Hepatocyte (in vitro differentiated cells): Measurements from ENCODE around the gene RCC2. TPM values are rescaled to one million over a fixed set of nuclear protein-coding genes. Genes with fewer than 3 reads are reported as not detected.

Source experiments
- DNase-seq: peaks from one replicate; pipeline ENCODE4 v3.0.0-alpha.2; 2016; ENCODE audit warnings: low spot score
- H2AFZ ChIP-seq: fragments of 200-600 bp; sonication (generic); 2 replicates; pipeline ENCODE4 v1.6.0; 2016; ENCODE audit warnings: antibody characterized with exemption, mild to moderate bottlenecking
- H3K27ac ChIP-seq: fragments of 200-600 bp; sonication (generic); 2 replicates; pipeline ENCODE4 v1.5.1; 2016; ENCODE audit warnings: mild to moderate bottlenecking
- H3K27me3 ChIP-seq: fragments of 200-600 bp; sonication (generic); 2 replicates; pipeline ENCODE4 v1.6.1; 2016
- H3K36me3 ChIP-seq: fragments of 200-600 bp; sonication (generic); replicated peaks from 2 replicates; pipeline ENCODE4 v1.5.1; 2016; ENCODE audit warnings: low read depth; ENCODE audit not compliant: insufficient read depth
- H3K4me1 ChIP-seq: fragments of 200-600 bp; sonication (generic); 2 replicates; pipeline ENCODE4 v1.5.1; 2016; ENCODE audit warnings: mild to moderate bottlenecking, moderate library complexity; ENCODE audit not compliant: insufficient read depth
- H3K4me2 ChIP-seq: fragments of 200-600 bp; sonication (generic); 2 replicates; pipeline ENCODE4 v1.6.0; 2016
- H3K4me3 ChIP-seq: fragments of 200-600 bp; sonication (generic); 2 replicates; pipeline ENCODE4 v1.5.1; 2016; ENCODE audit warnings: mild to moderate bottlenecking
- H3K79me2 ChIP-seq: fragments of 200-600 bp; sonication (generic); 2 replicates; pipeline ENCODE4 v1.6.0; 2017; ENCODE audit warnings: mild to moderate bottlenecking
- H3K9me2 ChIP-seq: fragments of 200-600 bp; sonication (generic); replicated peaks from 2 replicates; pipeline ENCODE4 v1.6.0; 2017; ENCODE audit warnings: mild to moderate bottlenecking; ENCODE audit not compliant: insufficient read depth
- H3K9me3 ChIP-seq: fragments of 200-600 bp; sonication (generic); 2 replicates; pipeline ENCODE4 v1.5.1; 2016; ENCODE audit warnings: low read depth, mild to moderate bottlenecking
- H4K20me1 ChIP-seq: fragments of 200-600 bp; sonication (generic); 2 replicates; pipeline ENCODE4 v1.6.0; 2016; ENCODE audit warnings: mild to moderate bottlenecking; ENCODE audit not compliant: insufficient read depth, poor library complexity, severe bottlenecking
- CTCF ChIP-seq: fragments of 200-600 bp; sonication (generic); IDR thresholded peaks from 2 replicates; pipeline ENCODE4 v1.5.1; 2016; ENCODE audit warnings: antibody characterized with exemption, mild to moderate bottlenecking; ENCODE audit not compliant: poor library complexity
- EZH2 ChIP-seq: fragments of 200-600 bp; sonication (generic); IDR thresholded peaks from 2 replicates; pipeline ENCODE4 v1.6.1; 2016; ENCODE audit warnings: antibody characterized with exemption, mild to moderate bottlenecking, borderline replicate concordance
- EZH2phosphoT487 ChIP-seq: fragments of 200-600 bp; sonication (generic); IDR thresholded peaks from one replicate; pipeline ENCODE4 v1.6.1; 2018; ENCODE audit warnings: antibody characterized with exemption, mild to moderate bottlenecking, low read depth, moderate library complexity; ENCODE audit not compliant: unreplicated experiment, severe bottlenecking
- WGBS: methylation state at CpG from one replicate; pipeline ENCODE4 v1.1.6; 2016; ENCODE audit warnings: low lambda C conversion rate; ENCODE audit errors: missing lambda C conversion rate; 5-methylcytosine and 5-hydroxymethylcytosine counted together
- polyA plus RNA-seq: library from polyadenylated mRNA; unstranded; fragments of >200 nt; fragmentation: Nextera tagmentation; extraction: Ambion mirVana; gene quantifications from 2 replicates; pipeline ENCODE4 v1.2.1, GENCODE V29; 2016
- total RNA-seq: library from RNA; depleted of rRNA; stranded (reverse); fragments of >200 nt; gene quantifications from 2 replicates; pipeline ENCODE4 v1.2.3, GENCODE V29; 2014

Gene RCC2
- total and polyA plus RNA-seq, 2 experiments from 2014 or later = 22.5 to 56.9 TPM

DNA sequence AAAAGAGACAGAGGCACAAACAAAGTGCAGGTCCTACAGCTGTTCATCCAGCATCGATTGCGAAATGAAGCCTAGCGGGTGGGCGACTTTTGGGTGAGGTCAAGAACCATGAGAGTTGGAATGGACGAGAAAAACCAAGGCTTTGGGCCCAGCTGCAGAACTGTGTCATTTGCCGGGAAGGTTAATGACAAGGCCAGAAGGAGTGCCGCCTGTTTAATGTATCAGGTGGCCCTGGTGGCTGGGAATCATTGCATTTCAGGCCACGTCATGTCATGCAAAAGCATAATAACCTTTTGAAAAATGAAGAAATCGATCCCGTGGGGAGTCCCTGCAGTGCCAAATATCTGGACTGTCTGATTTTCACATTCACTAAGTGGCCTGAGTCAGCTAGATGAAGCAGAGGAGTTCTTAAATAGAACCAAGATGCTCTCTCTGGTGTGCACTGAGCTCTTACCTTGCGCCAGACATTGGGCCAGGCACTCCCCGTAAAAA lies 8.1 kb upstream of the RCC2 start:
- TF ChIP-seq EZH2 = no peak
- no peak for TF ChIP-seq CTCF
- no peak for TF ChIP-seq EZH2phosphoT487
- no peak overlapping the region for H2AFZ ChIP-seq
- no peak overlapping the region for H3K4me2 ChIP-seq
- 87% methylated on average over 12 of the region's 12 CpGs for WGBS
- no peaks in the 10 kb centered on the region for H3K36me3 ChIP-seq
- H3K4me3 ChIP-seq = no peak overlapping the region
- no peaks in the 10 kb centered on the region for H3K4me1 ChIP-seq
- no peak for DNase-seq
- no peaks in the 10 kb centered on the region for H3K27me3 ChIP-seq
- no peak overlapping the region for H3K27ac ChIP-seq
- H3K79me2 ChIP-seq = no peaks in the 10 kb centered on the region
- no peaks in the 10 kb centered on the region for H3K9me3 ChIP-seq
- no peaks in the 10 kb centered on the region for H4K20me1 ChIP-seq
- H3K9me2 ChIP-seq = no peaks in the 10 kb centered on the region

DNA sequence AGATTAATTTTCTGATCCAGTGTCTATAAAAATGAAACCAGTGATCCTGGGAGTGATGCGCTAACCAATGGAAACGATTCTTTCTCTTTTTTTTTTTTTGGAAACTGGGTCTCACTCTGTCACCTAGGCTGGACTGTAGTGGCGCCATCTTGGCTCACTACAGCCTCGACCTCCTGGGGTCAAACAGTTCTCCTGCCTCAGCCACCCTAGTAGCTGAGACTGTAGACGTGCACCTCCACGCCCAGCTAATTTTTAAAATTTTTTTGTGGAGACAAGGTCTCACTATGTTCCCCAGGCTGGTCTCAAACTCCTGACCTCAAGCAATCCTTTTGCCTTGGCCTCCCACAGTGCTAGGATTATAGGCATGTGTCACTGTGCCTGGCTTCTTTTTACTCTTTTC lies 3.4 kb upstream of the RCC2 start:
- DNase-seq = no peak
- H3K27ac ChIP-seq = no peak overlapping the region
- H3K27me3 ChIP-seq = no peaks in the 10 kb centered on the region
- H3K36me3 ChIP-seq = no peaks in the 10 kb centered on the region
- H3K9me2 ChIP-seq = no peaks in the 10 kb centered on the region
- H3K4me3 ChIP-seq = no peak overlapping the region
- no peak overlapping the region for H3K4me2 ChIP-seq
- TF ChIP-seq EZH2phosphoT487 = no peak
- TF ChIP-seq CTCF = no peak
- TF ChIP-seq EZH2 = no peak
- no peaks in the 10 kb centered on the region for H4K20me1 ChIP-seq
- 92% methylated on average over 6 of the region's 6 CpGs for WGBS
- H2AFZ ChIP-seq = no peak overlapping the region
- peaks cover 15% of the 10 kb centered on the region for H3K4me1 ChIP-seq
- H3K79me2 ChIP-seq = peaks cover 10% of the 10 kb centered on the region
- H3K9me3 ChIP-seq = no peaks in the 10 kb centered on the region

DNA sequence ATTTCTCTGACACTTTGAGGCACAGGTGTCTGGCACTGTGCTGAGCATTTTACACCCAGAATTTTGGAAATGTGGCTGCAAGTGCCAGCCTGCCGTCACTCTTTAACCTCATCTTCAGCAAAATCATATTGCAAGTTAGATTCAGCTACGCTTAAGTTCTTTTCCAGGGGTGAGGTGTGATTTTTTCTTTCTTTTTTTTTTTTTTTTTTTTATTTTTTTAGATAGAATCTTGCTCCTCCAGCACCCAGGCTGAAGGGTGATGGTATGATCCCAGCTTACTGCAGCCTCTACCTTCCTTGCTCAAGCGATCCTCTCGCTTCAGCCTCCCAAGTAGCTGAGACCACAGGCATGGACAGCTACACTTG lies 2.5 kb upstream of the RCC2 start:
- Histone ChIP-seq H3K4me3 (no peak overlapping the region), H3K4me2 (peak overlapping the region; percentile 80), H3K4me1 (peaks cover 16% of the 10 kb centered on the region), H3K27ac (no peak overlapping the region), H3K36me3 (no peaks in the 10 kb centered on the region), H3K9me2 (no peaks in the 10 kb centered on the region), H3K27me3 (no peaks in the 10 kb centered on the region), H2AFZ (no peak overlapping the region), H3K79me2 (peaks cover 14% of the 10 kb centered on the region), H3K9me3 (no peaks in the 10 kb centered on the region), H4K20me1 (peaks cover 4% of the 10 kb centered on the region)
- DNase-seq = no peak
- WGBS = 93% methylated on average over 4 of the region's 4 CpGs
- no peak for TF ChIP-seq CTCF
- no peak for TF ChIP-seq EZH2
- no peak for TF ChIP-seq EZH2phosphoT487
